Cardiac septum (tissue), 1 donor: ENCODE data around the gene PNPLA2. TPM values are rescaled to one million over a fixed set of nuclear protein-coding genes. Genes with fewer than 3 reads are reported as not detected.

ENCODE experiments used
- DNase-seq: peaks from one replicate; pipeline ENCODE4 v3.0.0-alpha.2; 2020; ENCODE audit warnings: low spot score
- intact Hi-C: fragments of 100-400 bp; cut with DNase I; formaldehyde crosslinking; loops from one replicate; pipeline ENCODE4 v1.14.0; 2022
- total RNA-seq: library from RNA; stranded (reverse); fragmentation: NEBNext Ultra II Directional; extraction: Animal tissue kit (Norgen Biotek cat#: 25700); gene quantifications from one replicate; pipeline ENCODE4 v1.2.1, GENCODE V29; 2021
- donor health status: DM: no; HTN: no; CAD: no.

PNPLA2 gene
- total RNA-seq, 1 donor from 2014 or later, result 209 TPM

DNA sequence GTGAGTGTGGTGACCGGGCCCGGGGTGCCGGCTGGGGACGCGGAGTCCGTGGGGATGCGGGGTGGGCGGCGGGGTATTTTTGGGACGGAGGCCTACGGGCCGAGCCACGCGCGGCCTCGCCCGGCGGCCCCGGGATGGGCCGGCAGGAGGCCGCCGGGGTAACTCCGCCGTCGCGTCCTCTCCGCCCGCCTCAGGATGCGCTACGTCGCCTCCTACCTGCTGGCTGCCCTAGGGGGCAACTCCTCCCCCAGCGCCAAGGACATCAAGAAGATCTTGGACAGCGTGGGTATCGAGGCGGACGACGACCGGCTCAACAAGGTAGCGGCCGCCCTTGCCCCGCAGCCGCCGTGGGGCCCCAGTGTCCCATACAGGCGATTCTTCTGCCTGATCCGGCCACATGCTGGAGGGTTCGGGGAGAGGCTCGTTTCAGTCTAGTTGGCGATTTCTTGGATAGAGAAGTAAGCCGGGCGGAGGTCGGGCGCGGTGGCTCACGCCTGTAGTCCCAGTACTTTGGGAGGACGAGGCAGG, 8.6 kb upstream of the PNPLA2 start:
- intact Hi-C loops, result no loop called here
- no peak for DNase-seq

DNA sequence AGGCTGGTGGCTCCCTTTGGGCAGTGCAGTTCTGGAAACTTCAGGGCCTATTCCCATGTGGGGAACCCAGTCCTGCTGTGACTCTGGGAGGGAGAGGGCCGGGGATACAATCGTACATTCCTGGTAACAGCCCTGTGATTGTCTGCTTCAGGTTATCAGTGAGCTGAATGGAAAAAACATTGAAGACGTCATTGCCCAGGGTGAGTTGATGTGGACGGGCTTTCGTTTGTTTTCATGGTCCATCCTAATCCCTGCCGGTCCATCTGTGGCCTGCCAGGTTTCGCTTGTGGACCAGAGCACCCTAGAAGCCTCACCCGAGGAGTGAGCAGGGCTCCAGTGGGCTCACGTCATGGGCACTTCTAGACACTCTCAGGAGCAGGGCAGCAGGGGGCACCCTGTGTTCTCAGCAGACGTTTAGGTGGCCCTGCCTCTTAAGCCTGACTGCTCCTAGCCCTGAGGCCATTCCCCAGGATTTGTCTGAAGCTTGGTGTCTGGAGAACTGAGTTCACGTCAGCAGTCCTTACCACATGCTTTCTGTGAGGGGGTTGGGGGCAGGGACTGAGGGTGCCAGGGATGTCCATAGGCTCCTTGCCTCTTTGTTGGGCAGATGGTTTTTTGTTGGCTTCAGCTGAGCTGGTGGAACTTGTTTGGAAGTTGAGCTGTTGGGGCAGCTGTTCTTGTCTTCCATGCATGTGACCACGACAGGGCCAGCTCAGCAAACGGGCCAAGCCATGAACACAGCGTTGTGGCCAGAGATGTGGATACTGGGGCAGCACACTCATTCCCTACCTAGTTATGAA, 7.1 kb upstream of the PNPLA2 start:
- no peak for DNase-seq
- intact Hi-C loops, result no loop called here

DNA sequence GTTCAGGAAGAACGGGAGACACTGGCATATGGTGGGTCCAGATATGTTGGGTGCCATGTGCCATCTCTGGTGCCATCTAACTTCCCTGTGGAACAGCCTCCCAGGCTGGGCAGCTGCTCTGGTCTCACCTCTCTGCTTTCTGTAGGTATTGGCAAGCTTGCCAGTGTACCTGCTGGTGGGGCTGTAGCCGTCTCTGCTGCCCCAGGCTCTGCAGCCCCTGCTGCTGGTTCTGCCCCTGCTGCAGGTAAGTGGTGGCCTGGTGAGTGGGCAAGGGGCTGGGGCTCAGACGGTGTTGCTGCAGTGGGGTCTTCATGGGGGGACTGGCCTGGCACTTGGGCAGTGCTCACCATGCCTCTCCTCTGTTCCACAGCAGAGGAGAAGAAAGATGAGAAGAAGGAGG, 6.3 kb upstream of the PNPLA2 start:
- no peak for DNase-seq
- intact Hi-C loops, result no loop called here

DNA sequence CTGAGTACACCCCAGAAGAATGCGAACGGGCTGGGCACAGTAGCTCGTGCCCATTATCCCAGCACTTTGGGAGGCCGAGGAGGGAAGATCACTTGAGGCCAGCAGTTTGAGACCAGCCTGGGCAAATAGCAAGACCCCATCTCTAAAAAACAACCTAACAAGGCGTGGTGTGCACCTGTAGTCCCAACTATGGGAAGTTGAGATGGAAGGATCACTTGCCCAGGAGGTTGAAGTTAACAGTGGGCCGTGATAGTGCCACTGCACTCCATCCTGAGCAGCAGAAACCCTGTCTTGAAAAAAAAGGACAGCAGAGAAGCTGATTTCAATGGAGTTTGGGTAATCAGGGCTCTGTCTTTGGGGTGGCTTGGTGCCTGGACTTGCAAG, 5.7 kb upstream of the PNPLA2 start:
- DNase-seq, result no peak
- intact Hi-C loops, result no loop called here

DNA sequence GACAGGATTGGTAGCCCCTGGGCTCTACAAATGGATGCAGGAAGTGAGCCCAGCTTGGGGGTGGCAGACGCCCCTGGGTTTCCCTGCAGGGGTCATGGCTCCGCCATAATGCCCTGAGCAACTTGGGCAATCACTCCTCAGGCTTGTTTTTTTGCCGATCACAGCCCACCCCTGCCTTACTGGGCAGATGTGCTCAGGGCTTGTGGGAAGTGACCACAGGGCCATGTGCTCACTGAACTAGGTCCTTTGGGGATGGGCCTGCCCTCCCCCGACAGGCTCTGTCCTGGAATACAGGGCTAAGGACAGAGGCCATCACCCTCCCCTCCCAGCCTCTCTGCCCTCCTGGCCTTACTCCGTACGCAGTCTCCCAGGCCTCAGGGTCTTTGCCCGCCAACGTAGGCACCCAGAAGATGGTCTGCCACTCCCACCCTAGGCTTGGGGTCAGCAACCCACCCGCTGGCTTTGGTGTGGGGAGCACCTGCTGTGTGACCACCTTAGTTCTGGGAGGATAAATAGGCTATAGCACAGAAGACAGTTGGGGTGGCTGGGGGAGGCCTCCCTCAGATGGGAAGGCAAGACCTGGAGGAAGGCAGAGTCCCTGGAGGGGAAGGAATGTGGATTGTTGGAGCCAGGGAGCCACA, 5.1 kb upstream of the PNPLA2 start:
- no peak for DNase-seq
- intact Hi-C loops, result no loop called here

DNA sequence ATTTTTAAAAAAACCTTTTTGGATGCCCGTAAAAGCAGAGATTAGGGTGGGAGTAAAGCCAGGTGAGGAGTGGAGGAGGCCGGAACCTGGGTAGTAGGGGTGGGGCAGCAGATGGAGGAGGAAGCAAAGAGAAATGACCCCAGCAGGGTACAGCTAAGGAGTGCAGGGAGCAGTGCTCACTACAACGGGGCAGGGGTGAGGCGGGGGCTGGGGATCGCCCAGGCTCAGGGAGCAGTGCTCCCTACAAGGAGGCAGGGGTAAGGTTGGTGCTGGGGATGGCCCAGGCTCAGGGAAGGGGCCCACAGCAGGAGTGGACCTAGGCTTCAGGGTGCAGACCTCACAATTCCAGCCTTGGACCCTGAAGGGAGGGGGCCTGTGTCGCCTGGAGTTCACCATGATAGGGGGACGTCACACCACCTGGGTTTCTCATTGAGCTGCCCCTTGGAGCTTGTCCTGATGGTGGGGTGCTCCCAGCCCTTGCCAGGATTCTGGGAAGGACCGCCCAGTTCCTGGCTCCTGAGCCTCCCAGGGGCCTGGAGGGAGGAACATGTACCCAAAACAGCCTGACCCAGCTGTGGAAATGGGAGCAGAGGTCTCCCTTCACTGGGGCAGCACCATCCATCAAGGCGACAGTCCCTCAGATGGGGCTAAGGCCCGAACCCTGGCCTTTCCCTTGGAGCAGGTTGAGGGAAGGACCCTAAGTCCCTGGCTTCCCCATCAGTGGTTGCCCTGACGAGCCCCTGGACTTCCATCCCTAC, 2.9 kb upstream of the PNPLA2 start:
- no peak for DNase-seq
- intact Hi-C loops, result no loop called here

DNA sequence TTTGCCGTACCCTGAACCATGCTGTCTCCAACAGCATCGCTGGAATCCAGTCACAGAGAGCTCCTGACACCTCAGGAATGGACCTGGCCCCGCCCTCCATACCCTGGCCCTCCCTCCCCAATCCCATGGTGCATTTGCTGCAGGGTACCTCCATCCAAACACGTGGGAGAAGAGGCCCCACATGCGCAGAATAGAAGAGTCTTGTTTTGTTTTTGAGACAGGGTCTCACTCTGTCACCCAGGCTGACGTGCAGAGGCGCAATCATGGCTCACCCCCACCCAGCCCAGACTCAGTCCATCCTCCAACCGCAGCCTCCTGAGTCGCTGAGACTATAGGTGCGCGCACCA, 2.3 kb upstream of the PNPLA2 start:
- DNase-seq, result no peak
- intact Hi-C loops, result no loop called here

DNA sequence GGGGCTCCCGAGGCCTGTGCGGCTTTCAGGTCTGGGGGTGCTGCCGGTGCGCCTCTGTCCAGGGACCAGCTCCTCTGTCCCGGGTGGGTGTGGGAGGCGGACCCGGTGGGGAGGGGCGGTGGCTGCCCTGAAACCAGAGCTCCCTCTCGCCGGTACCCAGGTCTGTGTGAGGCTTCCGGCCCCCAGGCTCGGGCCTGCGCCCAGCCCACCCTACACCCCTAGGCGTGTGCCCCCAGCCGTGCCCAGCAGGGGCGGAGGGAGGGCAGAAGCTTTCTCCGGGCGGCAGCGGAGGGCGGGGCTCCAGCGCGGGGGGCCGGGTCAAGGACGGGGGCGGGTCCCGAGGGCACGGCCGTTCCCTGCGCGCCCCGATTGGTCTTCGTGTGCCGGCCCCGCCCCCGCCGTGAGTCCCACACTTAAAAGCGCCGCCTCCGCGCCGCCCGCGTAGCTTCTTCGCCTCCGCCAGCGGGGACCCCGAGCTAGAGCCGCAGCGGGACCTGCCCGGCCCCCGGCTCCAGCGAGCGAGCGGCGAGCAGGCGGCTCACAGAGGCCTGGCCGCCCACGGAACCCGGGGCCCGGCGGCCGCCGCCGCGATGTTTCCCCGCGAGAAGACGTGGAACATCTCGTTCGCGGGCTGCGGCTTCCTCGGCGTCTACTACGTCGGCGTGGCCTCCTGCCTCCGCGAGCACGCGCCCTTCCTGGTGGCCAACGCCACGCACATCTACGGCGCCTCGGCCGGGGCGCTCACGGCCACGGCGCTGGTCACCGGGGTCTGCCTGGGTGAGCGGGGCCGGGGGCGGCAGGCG, 616 bp downstream of the PNPLA2 start:
- intact Hi-C loops, result no loop called here
- DNase-seq, result peak; percentile 97

DNA sequence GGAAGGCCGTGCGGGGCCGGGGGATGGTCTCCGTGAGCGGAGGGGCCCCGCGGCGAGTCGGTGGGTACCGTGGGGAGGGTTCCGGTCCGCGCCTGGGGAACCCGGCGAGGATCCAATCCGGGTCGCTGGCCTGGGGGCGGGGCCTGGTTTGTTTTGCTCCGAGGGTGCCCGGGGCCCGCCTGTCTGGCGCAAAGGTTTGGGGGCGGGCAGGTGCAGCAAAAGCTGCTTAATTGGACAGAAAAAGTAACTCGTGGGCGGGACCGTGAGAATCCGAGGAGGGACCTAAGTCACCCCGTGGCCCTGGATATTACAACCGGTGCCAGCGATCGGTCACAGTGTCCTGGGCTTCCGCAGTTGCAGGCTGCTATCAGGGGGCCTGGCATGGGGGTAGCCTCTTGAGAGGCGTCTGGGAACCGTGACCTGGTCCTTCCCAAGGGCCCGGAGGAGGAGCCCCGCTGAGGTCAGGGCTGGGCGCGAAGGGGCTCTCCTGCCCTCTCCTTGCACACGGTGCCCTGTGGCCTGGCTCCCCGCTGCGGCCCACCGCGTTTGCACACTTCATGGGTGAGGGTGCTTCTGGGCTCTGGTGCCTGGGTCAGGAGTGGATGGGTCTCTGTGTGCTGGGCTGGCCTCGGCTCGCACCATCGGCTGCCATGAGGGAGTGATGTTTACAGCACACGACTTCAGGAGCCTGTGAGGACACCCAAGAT, 1.4 kb downstream of the PNPLA2 start:
- intact Hi-C loops, result no loop called here
- peak; percentile 95 for DNase-seq

DNA sequence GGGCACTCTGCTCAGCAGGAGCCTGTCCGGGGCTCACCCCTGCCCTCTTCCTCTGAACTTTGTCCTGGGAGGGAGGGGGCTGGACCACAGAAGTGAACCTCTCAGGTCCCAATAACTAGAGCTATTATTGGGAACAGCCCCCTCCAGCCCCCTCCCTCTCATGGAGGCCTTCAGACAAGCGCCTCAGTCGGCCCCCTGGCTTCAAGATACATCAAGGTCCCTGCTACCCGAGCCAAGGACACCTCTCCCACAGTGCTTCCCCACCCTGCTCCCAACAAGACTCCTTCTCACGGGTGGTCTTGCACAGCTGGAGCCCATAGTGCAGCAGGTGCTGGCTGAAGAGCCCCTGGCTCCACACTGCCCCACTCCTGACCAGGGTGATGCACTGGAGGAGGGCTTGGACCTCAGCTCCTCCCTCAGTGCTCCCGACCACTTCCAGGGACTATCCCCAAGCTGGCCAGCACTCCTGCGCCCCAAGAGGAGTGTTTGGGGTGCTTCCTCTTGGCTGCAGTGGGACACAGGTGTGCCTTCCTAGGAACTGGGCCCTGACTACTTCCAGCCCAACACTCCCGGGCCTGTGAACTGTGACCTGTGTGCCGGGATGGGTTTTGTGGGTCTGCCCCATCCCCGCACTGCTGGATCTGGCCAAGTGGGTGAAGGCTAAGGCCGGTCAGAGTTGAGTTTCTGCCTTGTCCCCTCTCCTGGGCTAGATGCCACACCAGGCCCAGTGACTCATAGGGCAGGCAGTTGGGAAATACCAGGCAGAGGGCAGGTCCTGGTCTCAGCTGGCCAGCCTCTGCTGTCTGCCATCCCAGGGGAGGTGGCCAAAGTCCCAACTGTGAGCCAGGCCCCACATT, 2.2 kb downstream of the PNPLA2 start:
- DNase-seq, result peak; percentile 94
- intact Hi-C loops, result no loop called here

DNA sequence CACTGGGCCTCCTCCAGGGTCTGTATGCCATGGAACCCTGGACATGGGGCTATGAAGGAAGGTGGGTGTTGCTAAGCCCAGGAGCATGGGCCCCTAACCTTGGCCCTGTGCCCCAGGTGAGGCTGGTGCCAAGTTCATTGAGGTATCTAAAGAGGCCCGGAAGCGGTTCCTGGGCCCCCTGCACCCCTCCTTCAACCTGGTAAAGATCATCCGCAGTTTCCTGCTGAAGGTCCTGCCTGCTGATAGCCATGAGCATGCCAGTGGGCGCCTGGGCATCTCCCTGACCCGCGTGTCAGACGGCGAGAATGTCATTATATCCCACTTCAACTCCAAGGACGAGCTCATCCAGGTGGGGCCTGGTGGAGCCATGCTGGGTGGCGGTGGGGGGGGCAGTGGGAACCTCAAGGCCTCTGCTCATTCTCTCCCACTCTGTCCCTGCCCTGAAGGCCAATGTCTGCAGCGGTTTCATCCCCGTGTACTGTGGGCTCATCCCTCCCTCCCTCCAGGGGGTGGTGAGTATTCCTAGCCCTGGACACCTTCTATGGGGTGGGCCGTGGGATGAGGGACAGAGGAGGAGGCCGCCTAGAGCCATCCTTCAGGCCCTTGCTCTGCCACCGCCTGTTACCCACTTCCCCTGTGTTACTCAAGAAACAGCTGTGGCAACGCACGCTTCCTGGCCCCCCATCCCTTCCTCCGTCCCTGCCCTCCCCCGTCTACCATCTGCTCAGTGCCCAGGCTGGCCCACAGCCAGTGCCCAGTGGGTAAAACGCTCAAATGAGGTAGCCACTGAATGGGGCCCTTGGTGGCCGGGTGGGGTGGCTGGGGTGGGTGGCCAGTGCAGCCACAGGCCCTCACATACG, 3.0 kb downstream of the PNPLA2 start:
- peak; percentile 84 for DNase-seq
- intact Hi-C loops, result no loop called here

DNA sequence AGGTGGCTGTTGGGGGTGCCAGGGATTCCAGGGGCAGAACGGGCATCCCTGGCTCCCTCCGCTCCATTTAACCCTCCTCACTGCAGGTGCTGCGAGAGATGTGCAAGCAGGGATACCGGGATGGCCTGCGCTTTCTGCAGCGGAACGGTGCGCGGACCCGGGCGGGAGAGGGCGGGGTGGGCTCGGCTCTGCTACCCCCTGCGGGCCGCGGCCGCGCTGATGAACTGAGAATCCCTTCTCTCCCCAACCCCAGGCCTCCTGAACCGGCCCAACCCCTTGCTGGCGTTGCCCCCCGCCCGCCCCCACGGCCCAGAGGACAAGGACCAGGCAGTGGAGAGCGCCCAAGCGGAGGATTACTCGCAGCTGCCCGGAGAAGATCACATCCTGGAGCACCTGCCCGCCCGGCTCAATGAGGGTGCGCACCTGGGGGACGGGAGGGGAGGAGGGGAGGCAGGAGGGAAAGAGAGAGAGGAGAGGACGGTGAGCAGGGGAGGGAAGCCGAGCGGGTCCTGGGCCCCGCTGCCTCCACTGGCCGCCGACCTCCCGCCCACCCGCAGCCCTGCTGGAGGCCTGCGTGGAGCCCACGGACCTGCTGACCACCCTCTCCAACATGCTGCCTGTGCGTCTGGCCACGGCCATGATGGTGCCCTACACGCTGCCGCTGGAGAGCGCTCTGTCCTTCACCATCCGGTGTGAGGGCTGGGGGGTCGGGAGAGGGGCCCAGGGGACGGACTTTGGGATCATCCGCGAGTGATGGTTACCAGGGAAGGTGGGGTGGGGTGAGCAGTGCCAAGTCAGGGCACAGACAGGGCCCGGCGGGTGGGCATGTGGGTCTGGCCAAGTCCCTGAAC, 5.0 kb downstream of the PNPLA2 start:
- no peak for DNase-seq

DNA sequence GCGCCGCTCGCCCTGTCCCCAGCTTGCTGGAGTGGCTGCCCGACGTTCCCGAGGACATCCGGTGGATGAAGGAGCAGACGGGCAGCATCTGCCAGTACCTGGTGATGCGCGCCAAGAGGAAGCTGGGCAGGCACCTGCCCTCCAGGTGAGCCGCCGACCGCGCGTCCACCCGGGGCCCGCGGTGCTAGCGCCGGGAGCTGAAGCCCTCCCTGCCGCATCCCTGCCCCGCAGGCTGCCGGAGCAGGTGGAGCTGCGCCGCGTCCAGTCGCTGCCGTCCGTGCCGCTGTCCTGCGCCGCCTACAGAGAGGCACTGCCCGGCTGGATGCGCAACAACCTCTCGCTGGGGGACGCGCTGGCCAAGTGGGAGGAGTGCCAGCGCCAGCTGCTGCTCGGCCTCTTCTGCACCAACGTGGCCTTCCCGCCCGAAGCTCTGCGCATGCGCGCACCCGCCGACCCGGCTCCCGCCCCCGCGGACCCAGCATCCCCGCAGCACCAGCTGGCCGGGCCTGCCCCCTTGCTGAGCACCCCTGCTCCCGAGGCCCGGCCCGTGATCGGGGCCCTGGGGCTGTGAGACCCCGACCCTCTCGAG, 5.7 kb downstream of the PNPLA2 start:
- intact Hi-C loops, result no loop called here
- no peak for DNase-seq

More for the DNA sequence above, 5.0 kb downstream of the PNPLA2 start:
- intact Hi-C loops, result no loop called here

DNA sequence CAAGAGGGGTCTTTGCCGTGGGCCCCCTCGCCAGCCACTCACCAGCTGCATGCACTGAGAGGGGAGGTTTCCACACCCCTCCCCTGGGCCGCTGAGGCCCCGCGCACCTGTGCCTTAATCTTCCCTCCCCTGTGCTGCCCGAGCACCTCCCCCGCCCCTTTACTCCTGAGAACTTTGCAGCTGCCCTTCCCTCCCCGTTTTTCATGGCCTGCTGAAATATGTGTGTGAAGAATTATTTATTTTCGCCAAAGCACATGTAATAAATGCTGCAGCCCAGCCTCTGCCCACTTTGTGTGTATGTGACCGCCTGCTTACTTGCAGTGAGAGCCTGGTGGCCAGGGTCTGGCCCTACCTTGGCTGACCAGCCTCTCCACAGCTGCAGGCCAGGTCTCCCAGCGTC, 6.2 kb downstream of the PNPLA2 start:
- intact Hi-C loops, result no loop called here
- DNase-seq, result no peak

DNA sequence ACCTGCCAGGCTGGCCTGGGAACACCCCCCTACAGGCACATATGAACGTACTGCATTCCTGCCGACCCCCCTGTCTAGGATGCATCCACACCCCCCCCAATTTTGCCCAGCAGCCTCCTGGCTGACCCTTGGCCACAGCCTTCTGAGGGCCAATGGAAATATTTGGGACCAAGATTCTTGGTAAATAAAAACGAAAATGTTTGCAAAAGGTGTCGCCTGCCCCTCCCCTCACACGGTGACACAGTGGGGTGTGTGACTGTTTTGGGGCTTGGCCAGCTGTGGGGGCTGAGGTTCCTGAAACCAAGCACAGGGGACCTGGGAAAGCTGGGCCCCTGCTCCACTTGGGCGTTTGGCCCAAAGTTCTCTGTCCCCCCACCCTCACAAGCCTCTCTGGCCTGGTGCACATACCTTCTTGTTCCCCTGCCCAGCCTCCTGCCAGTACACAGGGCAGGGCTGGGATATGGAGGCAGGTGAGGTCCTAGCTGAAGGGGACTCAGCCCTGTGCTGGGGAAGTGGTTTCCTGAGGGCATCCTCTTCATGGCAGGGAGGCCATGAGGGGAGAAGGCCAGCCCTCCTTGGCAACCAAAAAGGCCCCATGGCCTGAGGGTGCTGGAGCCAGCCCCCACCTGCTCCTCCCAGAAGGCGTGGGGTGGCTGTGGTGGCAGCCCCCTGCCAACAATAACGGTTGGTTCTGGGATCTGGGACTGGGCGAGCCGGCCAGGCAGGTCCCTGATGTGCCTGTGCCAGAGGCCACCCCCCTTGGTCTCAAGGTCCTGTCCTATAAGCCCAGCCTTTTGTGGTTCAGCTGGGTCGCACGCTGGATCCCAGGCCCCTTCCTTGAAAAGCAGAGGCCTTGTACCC, 6.9 kb downstream of the PNPLA2 start:
- no peak for DNase-seq
- intact Hi-C loops, result no loop called here
